ENCODE results near the gene FRMD5.

DNA sequence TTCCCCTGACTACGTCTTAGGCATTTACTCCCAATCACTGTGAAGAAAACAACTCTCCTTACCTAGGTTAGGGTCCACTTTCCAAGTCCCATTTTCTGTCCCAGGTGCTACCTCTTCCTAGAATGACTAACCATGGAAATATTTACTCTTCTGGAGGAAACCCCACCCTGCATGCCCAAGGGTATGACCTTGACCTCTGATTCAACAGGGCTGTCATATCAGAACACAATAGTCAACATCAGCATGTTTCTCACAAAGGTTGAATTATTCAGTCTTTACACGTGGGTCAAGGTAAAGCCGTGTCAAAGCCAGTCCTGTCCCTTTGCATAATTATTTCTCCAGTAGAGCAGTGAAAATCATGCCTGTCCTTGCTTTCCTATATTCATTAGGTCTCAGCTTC, 4.3 kb upstream of the FRMD5 start:
- TF ChIP-seq, protein P1, sequence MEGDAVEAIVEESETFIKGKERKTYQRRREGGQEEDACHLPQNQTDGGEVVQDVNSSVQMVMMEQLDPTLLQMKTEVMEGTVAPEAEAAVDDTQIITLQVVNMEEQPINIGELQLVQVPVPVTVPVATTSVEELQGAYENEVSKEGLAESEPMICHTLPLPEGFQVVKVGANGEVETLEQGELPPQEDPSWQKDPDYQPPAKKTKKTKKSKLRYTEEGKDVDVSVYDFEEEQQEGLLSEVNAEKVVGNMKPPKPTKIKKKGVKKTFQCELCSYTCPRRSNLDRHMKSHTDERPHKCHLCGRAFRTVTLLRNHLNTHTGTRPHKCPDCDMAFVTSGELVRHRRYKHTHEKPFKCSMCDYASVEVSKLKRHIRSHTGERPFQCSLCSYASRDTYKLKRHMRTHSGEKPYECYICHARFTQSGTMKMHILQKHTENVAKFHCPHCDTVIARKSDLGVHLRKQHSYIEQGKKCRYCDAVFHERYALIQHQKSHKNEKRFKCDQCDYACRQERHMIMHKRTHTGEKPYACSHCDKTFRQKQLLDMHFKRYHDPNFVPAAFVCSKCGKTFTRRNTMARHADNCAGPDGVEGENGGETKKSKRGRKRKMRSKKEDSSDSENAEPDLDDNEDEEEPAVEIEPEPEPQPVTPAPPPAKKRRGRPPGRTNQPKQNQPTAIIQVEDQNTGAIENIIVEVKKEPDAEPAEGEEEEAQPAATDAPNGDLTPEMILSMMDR (IDR thresholded peaks at IDR 0.05) = no peak
- TF ChIP-seq POLR2A (IDR thresholded peaks at IDR 0.05) (no peak), EP300 (IDR thresholded peaks at IDR 0.05) (no peak)
